Parathyroid adenoma (tissue), 2 donors: ENCODE measurements around the gene FADS3.

Source experiments
- H2AFZ ChIP-seq: fragments of 300-600 bp; sonication (generic); one replicate; pipeline ENCODE4 v1.7.0; 2017; ENCODE audit warnings: antibody characterized with exemption, mild to moderate bottlenecking
- H3K27ac ChIP-seq: fragments of 300-600 bp; sonication (generic); one replicate; pipeline ENCODE4 v1.7.0; 2017
- H3K27me3 ChIP-seq: fragments of 300-600 bp; sonication (generic); one replicate; pipeline ENCODE4 v1.7.0; 2017; ENCODE audit warnings: low read length; ENCODE audit not compliant: control insufficient read depth, insufficient read depth
- H3K36me3 ChIP-seq: fragments of 300-600 bp; sonication (generic); one replicate; pipeline ENCODE4 v1.7.0; 2017; ENCODE audit warnings: low read length; ENCODE audit not compliant: control insufficient read depth, insufficient read depth
- H3K4me1 ChIP-seq: fragments of 300-600 bp; sonication (generic); one replicate; pipeline ENCODE4 v1.7.0; 2017; ENCODE audit warnings: control low read depth
- H3K4me2 ChIP-seq: fragments of 300-600 bp; sonication (generic); one replicate; pipeline ENCODE4 v1.7.0; 2017; ENCODE audit warnings: low read length
- H3K4me3 ChIP-seq: fragments of 300-600 bp; sonication (generic); one replicate; pipeline ENCODE4 v1.7.0; 2017; ENCODE audit warnings: low read depth, low read length
- H3K79me2 ChIP-seq: fragments of 300-600 bp; sonication (generic); one replicate; pipeline ENCODE4 v1.7.0; 2017; ENCODE audit warnings: control low read depth
- H3K9ac ChIP-seq: fragments of 300-600 bp; sonication (generic); one replicate; pipeline ENCODE4 v1.7.0; 2017; ENCODE audit warnings: mild to moderate bottlenecking
- H3K9me3 ChIP-seq: fragments of 300-600 bp; sonication (generic); one replicate; pipeline ENCODE4 v1.7.0; 2017; ENCODE audit warnings: low read length; ENCODE audit not compliant: control insufficient read depth
- CTCF ChIP-seq: fragments of 300-600 bp; sonication (generic); IDR thresholded peaks from one replicate; pipeline ENCODE4 v1.7.0; 2017; ENCODE audit warnings: antibody characterized with exemption, mild to moderate bottlenecking
- donor health status: primary hyperparathyroidism.

Gene FADS3

GRCh38 chr11:61854206-61854895 lies 37.0 kb downstream of the FADS3 start:
- Histone ChIP-seq H3K79me2 (no peaks in the 10 kb centered on the region), H3K36me3 (no peaks in the 10 kb centered on the region), H2AFZ (no peak overlapping the region), H3K27ac (no peak overlapping the region), H3K9me3 (no peaks in the 10 kb centered on the region), H3K4me3 (no peak overlapping the region), H3K27me3 (no peaks in the 10 kb centered on the region), H3K4me1 (no peaks in the 10 kb centered on the region), H3K4me2 (no peak overlapping the region), H3K9ac (no peak overlapping the region)
- TF ChIP-seq CTCF = no peak

- H3K9ac ChIP-seq = no peak overlapping the region
- no peak overlapping the region for H2AFZ ChIP-seq
- no peak overlapping the region for H3K4me2 ChIP-seq
- no peak overlapping the region for H3K4me3 ChIP-seq
- TF ChIP-seq CTCF = no peak
- no peaks in the 10 kb centered on the region for H3K4me1 ChIP-seq
- H3K36me3 ChIP-seq = no peaks in the 10 kb centered on the region
- no peaks in the 10 kb centered on the region for H3K27me3 ChIP-seq
- no peak overlapping the region for H3K27ac ChIP-seq
- H3K9me3 ChIP-seq = no peaks in the 10 kb centered on the region
- H3K79me2 ChIP-seq = no peaks in the 10 kb centered on the region
These were observed 37.6 kb downstream of the FADS3 start for GRCh38 chr11:61853698-61854169.

- Histone ChIP-seq H3K79me2 (no peaks in the 10 kb centered on the region), H3K27ac (no peak overlapping the region), H3K4me3 (no peak overlapping the region), H3K9ac (no peak overlapping the region), H3K9me3 (no peaks in the 10 kb centered on the region), H3K27me3 (no peaks in the 10 kb centered on the region), H3K4me2 (no peak overlapping the region), H3K36me3 (no peaks in the 10 kb centered on the region), H2AFZ (no peak overlapping the region), H3K4me1 (no peaks in the 10 kb centered on the region)
- no peak for TF ChIP-seq CTCF
These were observed 39.4 kb downstream of the FADS3 start for GRCh38 chr11:61851900-61852295.

GRCh38 chr11:61851113-61851899 lies 40.0 kb downstream of the FADS3 start:
- Histone ChIP-seq H3K9me3 (no peaks in the 10 kb centered on the region), H3K79me2 (no peaks in the 10 kb centered on the region), H3K4me1 (no peaks in the 10 kb centered on the region), H3K9ac (no peak overlapping the region), H3K27me3 (no peaks in the 10 kb centered on the region), H3K27ac (no peak overlapping the region), H3K4me2 (no peak overlapping the region), H3K36me3 (no peaks in the 10 kb centered on the region), H3K4me3 (no peak overlapping the region), H2AFZ (no peak overlapping the region)
- TF ChIP-seq CTCF = no peak
